Heart left ventricle (tissue), 13 donors: ENCODE measurements around the gene RASD2.
"Not testable (repeated sequence)": the region's sequence is repeated elsewhere in the genome, so short reads cannot be mapped to it uniquely, and the experiment has no call there.

ENCODE experiments used
- CTCF ChIP-seq, 12 donors: fragments of 200-600 bp; sonication (generic) in 4 of 12; IDR thresholded peaks; one replicate each; pipeline versions ENCODE4 v1.5.0 to v1.8.0; 2018 to 2022; ENCODE audit warnings: antibody characterized with exemption in 12 of 12, mild to moderate bottlenecking in 5 of 12
- POLR2A ChIP-seq, 2 donors: fragments of 450-650 bp; IDR thresholded peaks; one replicate each; pipeline ENCODE4 v1.6.1; 2017; ENCODE audit warnings: antibody characterized with exemption in 2 of 2, mild to moderate bottlenecking in 2 of 2, moderate library complexity in 2 of 2
- donor health status: ischemic (EF 13 %, LVEDD 7.1; RV severe dilation, severe dysfunction).
- donor health status: DM: no; HTN: yes; CAD: no.
- donor health status: DM: no; HTN: no; CAD: no.
- donor health status: ischemic (EF 25% LVEDD 6.9; RV normal size, moderate dysfunction).
- donor health status: ischemic (EF 25% LVEDD 5.7; RV mildly dilated, moderate dysfunction).
- donor health status: ischemic (EF 35%, LVEDD 5.7; RV mildly dilated, moderate dysfunction).
- donor health status: nonischemic (EF 11% LVEDD 7.7; RV severe dilation, severe dysfunction).
- donor health status: DM: yes; HTN: yes; CAD: no.
- donor health status: PGD.
- donor health status: ischemic (EF 29% LVEDD 5.4; RV normal size, mild dysfunction).
- donor health status: nonischemic (EF 23%, LVEDD 6.1; RV moderate dilation, normal function).

- TF ChIP-seq POLR2A, CTCF (IDR thresholded peaks at IDR 0.05): not testable (repeated sequence)
These were observed 24.7 kb upstream of the RASD2 start for GRCh38 chr22:35515952-35516351.
